Smooth muscle cell (in vitro differentiated cells): ENCODE data around the gene NDUFS7. TPM values are rescaled to one million over a fixed set of nuclear protein-coding genes. Genes with fewer than 3 reads are reported as not detected.

Source experiments
- DNase-seq: peaks from one replicate; lab custom pipeline; 2025; ENCODE audit not compliant: unreplicated experiment; lab: John Stamatoyannopoulos, UW
- H2AFZ ChIP-seq: fragments of 200-600 bp; sonication (generic); 2 replicates; pipeline ENCODE4 v1.6.0; 2016; ENCODE audit warnings: antibody characterized with exemption, low read depth, mild to moderate bottlenecking
- H3F3A ChIP-seq: fragments of 200-600 bp; sonication (generic); 2 replicates; pipeline ENCODE4 v1.6.0; 2017; ENCODE audit warnings: antibody characterized with exemption, low read depth
- H3K27ac ChIP-seq: fragments of 200-600 bp; sonication (generic); 2 replicates; pipeline ENCODE4 v1.5.1; 2016; ENCODE audit warnings: low read depth, mild to moderate bottlenecking
- H3K27me3 ChIP-seq: fragments of 200-600 bp; sonication (generic); 2 replicates; pipeline ENCODE4 v1.6.1; 2016; ENCODE audit warnings: low read depth, mild to moderate bottlenecking
- H3K36me3 ChIP-seq: fragments of 200-600 bp; sonication (generic); 2 replicates; pipeline ENCODE4 v1.5.1; 2016; ENCODE audit warnings: low read depth
- H3K4me1 ChIP-seq: fragments of 200-600 bp; sonication (generic); 2 replicates; pipeline ENCODE4 v1.5.1; 2016; ENCODE audit warnings: low read depth
- H3K4me2 ChIP-seq: fragments of 200-600 bp; sonication (generic); 2 replicates; pipeline ENCODE4 v1.6.0; 2016; ENCODE audit warnings: mild to moderate bottlenecking
- H3K4me3 ChIP-seq: fragments of 200-600 bp; sonication (generic); 2 replicates; pipeline ENCODE4 v1.5.1; 2016; ENCODE audit warnings: mild to moderate bottlenecking
- H3K79me2 ChIP-seq: fragments of 200-600 bp; sonication (generic); 2 replicates; pipeline ENCODE4 v1.6.0; 2016; ENCODE audit warnings: low read depth, mild to moderate bottlenecking
- H3K9ac ChIP-seq: fragments of 200-600 bp; sonication (generic); 2 replicates; pipeline ENCODE4 v1.6.0; 2016; ENCODE audit warnings: low read depth
- H3K9me3 ChIP-seq: fragments of 200-600 bp; sonication (generic); replicated peaks from 2 replicates; pipeline ENCODE4 v1.5.1; 2016; ENCODE audit warnings: low read depth
- H4K20me1 ChIP-seq: fragments of 200-600 bp; sonication (generic); 2 replicates; pipeline ENCODE4 v1.6.0; 2016; ENCODE audit warnings: low read depth
- WGBS: methylation state at CpG from one replicate; pipeline ENCODE4 v1.1.7; 2016; ENCODE audit warnings: low lambda C conversion rate; 5-methylcytosine and 5-hydroxymethylcytosine counted together
- polyA plus RNA-seq: library from polyadenylated mRNA; unstranded; fragments of >200 nt; fragmentation: Nextera tagmentation; extraction: Ambion mirVana; gene quantifications from 2 replicates; pipeline ENCODE4 v1.2.1, GENCODE V29; 2016
- total RNA-seq: library from RNA; depleted of rRNA; stranded (reverse); fragments of >200 nt; gene quantifications from 2 replicates; pipeline ENCODE4 v1.2.3, GENCODE V29; 2014
- TF ChIP-seq, protein P1 (sequence below): fragments of 200-600 bp; sonication (generic); IDR thresholded peaks from 2 replicates; pipeline ENCODE4 v1.5.1; 2017; ENCODE audit warnings: borderline replicate concordance, mild to moderate bottlenecking, antibody characterized with exemption; ENCODE audit not compliant: insufficient read depth, poor library complexity, severe bottlenecking

The NDUFS7 gene
- total and polyA plus RNA-seq, 2 experiments from 2014 or later = 95.8 to 245 TPM

DNA sequence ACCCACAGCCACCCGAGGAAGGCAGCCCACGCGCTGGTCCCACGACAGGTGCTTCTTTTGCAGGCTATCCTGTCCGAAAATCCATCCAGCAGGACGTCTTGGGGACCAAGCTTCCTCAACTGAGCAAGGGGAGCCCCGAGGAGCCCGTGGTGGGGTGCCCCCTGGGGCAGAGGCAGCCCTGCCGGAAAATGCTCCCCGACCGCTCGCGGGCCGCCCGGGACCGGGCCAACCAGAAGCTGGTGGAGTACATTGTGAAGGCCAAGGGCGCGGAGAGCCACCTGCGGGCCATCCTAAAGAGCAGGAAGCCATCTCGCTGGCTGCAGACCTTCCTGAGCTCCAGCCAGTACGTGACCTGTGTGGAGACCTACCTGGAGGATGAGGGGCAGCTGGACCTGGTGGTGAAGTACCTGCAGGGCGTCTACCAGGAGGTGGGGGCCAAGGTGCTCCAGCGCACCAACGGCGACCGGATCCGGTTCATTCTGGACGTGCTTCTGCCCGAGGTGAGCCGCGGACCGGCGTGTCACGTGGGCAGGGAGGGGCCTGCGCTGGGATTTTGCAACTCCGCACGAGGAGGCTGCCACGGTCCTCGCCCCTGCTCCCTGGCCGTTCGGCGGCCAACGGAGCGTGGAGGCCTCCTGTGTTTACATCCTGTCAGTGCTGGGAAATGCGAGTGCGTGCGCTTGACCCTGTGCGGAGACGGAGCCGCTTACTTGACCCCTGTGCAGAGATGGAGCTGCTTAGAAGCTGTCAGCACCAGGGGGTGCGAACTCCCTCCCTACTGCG is 12.9 kb upstream of the NDUFS7 start:
- 98% methylated on average over 43 of the region's 52 CpGs for WGBS
- H3K36me3 ChIP-seq = no peaks in the 10 kb centered on the region

GRCh38 chr19:1373042-1373533 is 10.6 kb upstream of the NDUFS7 start:
- peaks cover 7% of the 10 kb centered on the region for H3F3A ChIP-seq
- no peaks in the 10 kb centered on the region for H3K27me3 ChIP-seq
- DNase-seq = no peak
- TF ChIP-seq, protein P1, sequence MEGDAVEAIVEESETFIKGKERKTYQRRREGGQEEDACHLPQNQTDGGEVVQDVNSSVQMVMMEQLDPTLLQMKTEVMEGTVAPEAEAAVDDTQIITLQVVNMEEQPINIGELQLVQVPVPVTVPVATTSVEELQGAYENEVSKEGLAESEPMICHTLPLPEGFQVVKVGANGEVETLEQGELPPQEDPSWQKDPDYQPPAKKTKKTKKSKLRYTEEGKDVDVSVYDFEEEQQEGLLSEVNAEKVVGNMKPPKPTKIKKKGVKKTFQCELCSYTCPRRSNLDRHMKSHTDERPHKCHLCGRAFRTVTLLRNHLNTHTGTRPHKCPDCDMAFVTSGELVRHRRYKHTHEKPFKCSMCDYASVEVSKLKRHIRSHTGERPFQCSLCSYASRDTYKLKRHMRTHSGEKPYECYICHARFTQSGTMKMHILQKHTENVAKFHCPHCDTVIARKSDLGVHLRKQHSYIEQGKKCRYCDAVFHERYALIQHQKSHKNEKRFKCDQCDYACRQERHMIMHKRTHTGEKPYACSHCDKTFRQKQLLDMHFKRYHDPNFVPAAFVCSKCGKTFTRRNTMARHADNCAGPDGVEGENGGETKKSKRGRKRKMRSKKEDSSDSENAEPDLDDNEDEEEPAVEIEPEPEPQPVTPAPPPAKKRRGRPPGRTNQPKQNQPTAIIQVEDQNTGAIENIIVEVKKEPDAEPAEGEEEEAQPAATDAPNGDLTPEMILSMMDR = no peak
- H2AFZ ChIP-seq = no peak overlapping the region
- H3K27ac ChIP-seq = no peak overlapping the region
- no peaks in the 10 kb centered on the region for H3K4me1 ChIP-seq
- H3K9ac ChIP-seq = no peak overlapping the region
- H3K4me3 ChIP-seq = no peak overlapping the region
- H3K4me2 ChIP-seq = no peak overlapping the region
- no peaks in the 10 kb centered on the region for H3K9me3 ChIP-seq
- WGBS = 90% methylated on average over 20 of the region's 20 CpGs
- no peaks in the 10 kb centered on the region for H4K20me1 ChIP-seq
- no peaks in the 10 kb centered on the region for H3K79me2 ChIP-seq
- H3K36me3 ChIP-seq = no peaks in the 10 kb centered on the region

More for the DNA sequence above, 12.9 kb upstream of the NDUFS7 start:
- Histone ChIP-seq H3K4me2 (no peak overlapping the region), H3K27me3 (no peaks in the 10 kb centered on the region), H3K4me3 (no peak overlapping the region), H4K20me1 (peaks cover 8% of the 10 kb centered on the region), H3K27ac (no peak overlapping the region), H3F3A (peaks cover 7% of the 10 kb centered on the region), H2AFZ (no peak overlapping the region), H3K9ac (no peak overlapping the region), H3K79me2 (no peaks in the 10 kb centered on the region), H3K4me1 (no peaks in the 10 kb centered on the region), H3K9me3 (no peaks in the 10 kb centered on the region)
- DNase-seq = no peak
- TF ChIP-seq, protein P1 = no peak

- WGBS = 87% methylated on average over 22 of the region's 22 CpGs
- Histone ChIP-seq H3K27ac (no peak overlapping the region), H3K9ac (no peak overlapping the region), H3K9me3 (no peaks in the 10 kb centered on the region), H3F3A (peaks cover 7% of the 10 kb centered on the region), H2AFZ (no peak overlapping the region), H3K27me3 (no peaks in the 10 kb centered on the region), H3K4me3 (no peak overlapping the region), H3K79me2 (no peaks in the 10 kb centered on the region), H3K4me2 (no peak overlapping the region), H3K4me1 (no peaks in the 10 kb centered on the region), H3K36me3 (no peaks in the 10 kb centered on the region), H4K20me1 (no peaks in the 10 kb centered on the region)
- DNase-seq = no peak
- TF ChIP-seq, protein P1 = no peak
These were observed 10.0 kb upstream of the NDUFS7 start for GRCh38 chr19:1373534-1374249.
